Colonic mucosa (tissue), 4 donors: ENCODE data around the gene HS3ST3A1. TPM values are rescaled to one million over a fixed set of nuclear protein-coding genes. Genes with fewer than 3 reads are reported as not detected.

Experiments
- DNase-seq: peaks from one replicate; pipeline ENCODE4 v3.0.0-alpha.2; 2020
- H3K27ac ChIP-seq: fragments of 200-600 bp; one replicate; pipeline ENCODE4 v1.8.0; 2021
- H3K27me3 ChIP-seq: fragments of 200-600 bp; one replicate; pipeline ENCODE4 v1.8.0; 2021
- H3K36me3 ChIP-seq: fragments of 200-600 bp; one replicate; pipeline ENCODE4 v1.8.0; 2021
- H3K4me1 ChIP-seq: fragments of 200-600 bp; one replicate; pipeline ENCODE4 v1.8.0; 2021; ENCODE audit warnings: mild to moderate bottlenecking
- H3K4me3 ChIP-seq: fragments of 200-600 bp; one replicate; pipeline ENCODE4 v1.8.0; 2021
- H3K9ac ChIP-seq, 2 donors: one replicate each; pipeline ENCODE4 v1.7.0; 2013; ENCODE audit warnings: control low read depth in 2 of 2, low read depth in 2 of 2, low read length in 2 of 2
- H3K9me3 ChIP-seq: fragments of 200-600 bp; one replicate; pipeline ENCODE4 v1.8.0; 2021
- intact Hi-C: fragments of 100-400 bp; cut with DNase I; formaldehyde crosslinking; loops from one replicate; pipeline ENCODE4 v1.14.1; 2022
- total RNA-seq, 2 donors: library from RNA; stranded (reverse); fragmentation: NEBNext Ultra II Directional in 1 of 2; extraction: Animal tissue kit (Norgen Biotek cat#: 25700) in 1 of 2; gene quantifications; one replicate each; pipeline ENCODE4 v1.2.1, GENCODE V29; 2021
- TF ChIP-seq, protein P1 (sequence below): fragments of 200-600 bp; IDR thresholded peaks from one replicate; pipeline ENCODE4 v1.8.0; 2022; ENCODE audit warnings: antibody characterized with exemption, mild to moderate bottlenecking
- donor health status: healthy.
- donor health status: DM: no; HTN: no; CAD: no.
- donor health status: DM: no; HTN: no; CAD: no.

The HS3ST3A1 gene
- total RNA-seq, 2 donors from 2014 or later = 0.48 to 0.91 TPM

- Histone ChIP-seq H3K4me3 (no peak overlapping the region), H3K9me3 (no peaks in the 10 kb centered on the region), H3K4me1 (no peaks in the 10 kb centered on the region), H3K36me3 (no peaks in the 10 kb centered on the region), H3K9ac (no peak overlapping the region), H3K27me3 (no peaks in the 10 kb centered on the region), H3K27ac (no peak overlapping the region)
- TF ChIP-seq, protein P1, sequence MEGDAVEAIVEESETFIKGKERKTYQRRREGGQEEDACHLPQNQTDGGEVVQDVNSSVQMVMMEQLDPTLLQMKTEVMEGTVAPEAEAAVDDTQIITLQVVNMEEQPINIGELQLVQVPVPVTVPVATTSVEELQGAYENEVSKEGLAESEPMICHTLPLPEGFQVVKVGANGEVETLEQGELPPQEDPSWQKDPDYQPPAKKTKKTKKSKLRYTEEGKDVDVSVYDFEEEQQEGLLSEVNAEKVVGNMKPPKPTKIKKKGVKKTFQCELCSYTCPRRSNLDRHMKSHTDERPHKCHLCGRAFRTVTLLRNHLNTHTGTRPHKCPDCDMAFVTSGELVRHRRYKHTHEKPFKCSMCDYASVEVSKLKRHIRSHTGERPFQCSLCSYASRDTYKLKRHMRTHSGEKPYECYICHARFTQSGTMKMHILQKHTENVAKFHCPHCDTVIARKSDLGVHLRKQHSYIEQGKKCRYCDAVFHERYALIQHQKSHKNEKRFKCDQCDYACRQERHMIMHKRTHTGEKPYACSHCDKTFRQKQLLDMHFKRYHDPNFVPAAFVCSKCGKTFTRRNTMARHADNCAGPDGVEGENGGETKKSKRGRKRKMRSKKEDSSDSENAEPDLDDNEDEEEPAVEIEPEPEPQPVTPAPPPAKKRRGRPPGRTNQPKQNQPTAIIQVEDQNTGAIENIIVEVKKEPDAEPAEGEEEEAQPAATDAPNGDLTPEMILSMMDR = no peak
- no peak for DNase-seq
- intact Hi-C loops = no loop called here
These were observed 8.2 kb upstream of the HS3ST3A1 start for GRCh38 chr17:13609941-13610340.

DNA sequence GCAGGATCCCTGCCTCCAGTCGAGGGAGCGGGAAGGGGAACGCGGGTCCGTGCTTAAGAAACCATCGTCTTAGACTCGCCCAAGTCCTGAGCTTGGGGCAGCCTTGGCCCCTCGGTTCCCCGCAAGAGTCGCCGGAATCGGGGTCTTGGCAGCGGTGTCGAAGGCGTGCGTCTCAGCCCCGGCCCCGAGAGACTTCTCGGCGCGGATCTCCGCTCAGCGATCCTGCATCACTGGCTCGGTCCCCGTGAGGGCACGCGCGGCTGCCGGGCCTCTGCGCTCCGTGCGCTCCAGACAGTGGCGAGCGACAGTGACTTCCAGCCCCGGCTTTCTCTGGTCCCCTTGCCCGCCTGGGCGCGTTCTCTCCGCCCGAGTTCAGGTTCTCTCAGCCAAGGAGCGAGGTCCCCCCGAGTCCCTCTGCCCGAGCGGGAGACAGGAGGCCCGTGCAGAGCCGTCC is 380 bp downstream of the HS3ST3A1 start:
- Histone ChIP-seq H3K27me3 (peaks cover 27% of the 10 kb centered on the region), H3K36me3 (no peaks in the 10 kb centered on the region), H3K27ac (no peak overlapping the region), H3K9ac (peak overlapping the region in 1 of 2 donors; percentile 12), H3K4me3 (peak overlapping the region; percentile 25), H3K4me1 (no peaks in the 10 kb centered on the region), H3K9me3 (no peaks in the 10 kb centered on the region)
- no peak for DNase-seq
- TF ChIP-seq, protein P1 = no peak
- intact Hi-C loops = no loop called here

DNA sequence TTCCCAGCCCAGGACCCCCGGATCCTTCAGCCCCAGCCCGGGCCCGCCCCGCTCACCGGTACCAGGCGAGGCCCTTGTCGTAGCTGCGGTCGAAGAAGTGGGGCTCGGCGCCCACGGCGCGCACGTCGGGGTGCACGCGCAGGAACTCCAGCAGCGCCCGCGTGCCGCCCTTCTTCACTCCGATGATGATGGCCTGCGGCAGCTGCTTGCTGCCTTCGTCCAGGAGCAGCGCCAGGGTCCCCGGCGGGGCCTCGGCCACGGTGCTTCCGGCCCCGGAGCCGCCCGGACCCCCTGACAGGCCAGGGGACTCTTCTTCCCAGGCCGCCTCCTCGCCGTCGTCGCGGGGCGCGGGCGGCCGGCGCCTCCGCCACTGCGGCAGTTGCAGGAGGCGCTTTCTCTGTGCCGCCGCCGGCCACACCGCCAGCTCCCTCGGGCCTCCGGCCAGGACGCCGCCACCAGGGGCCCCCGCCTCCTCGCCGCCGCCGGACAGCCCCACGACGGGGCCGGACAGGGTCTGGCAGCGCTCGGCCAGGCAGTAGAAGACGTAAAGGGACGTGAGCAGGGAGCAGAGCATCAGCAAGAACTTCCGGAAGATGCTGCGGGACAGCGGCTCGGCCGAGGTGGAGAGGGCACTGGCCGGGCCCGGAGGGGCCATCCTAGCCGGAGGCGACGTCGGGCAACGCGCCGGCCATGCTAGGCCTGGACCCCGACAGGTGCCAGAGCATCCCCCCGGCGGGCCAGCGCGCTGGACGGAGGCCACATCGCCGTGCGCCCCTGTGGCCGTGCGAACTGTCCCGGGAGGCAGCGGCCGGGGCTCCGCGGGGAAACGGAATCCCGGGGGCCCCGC is 1.0 kb downstream of the HS3ST3A1 start:
- H3K9me3 ChIP-seq = no peaks in the 10 kb centered on the region
- H3K4me3 ChIP-seq = peak overlapping the region; percentile 25
- intact Hi-C loops = no loop called here
- TF ChIP-seq, protein P1 = no peak
- no peaks in the 10 kb centered on the region for H3K4me1 ChIP-seq
- DNase-seq = no peak
- H3K27ac ChIP-seq = no peak overlapping the region
- peak overlapping the region in 1 of 2 donors; percentile 35 for H3K9ac ChIP-seq
- H3K27me3 ChIP-seq = peaks cover 27% of the 10 kb centered on the region
- no peaks in the 10 kb centered on the region for H3K36me3 ChIP-seq

DNA sequence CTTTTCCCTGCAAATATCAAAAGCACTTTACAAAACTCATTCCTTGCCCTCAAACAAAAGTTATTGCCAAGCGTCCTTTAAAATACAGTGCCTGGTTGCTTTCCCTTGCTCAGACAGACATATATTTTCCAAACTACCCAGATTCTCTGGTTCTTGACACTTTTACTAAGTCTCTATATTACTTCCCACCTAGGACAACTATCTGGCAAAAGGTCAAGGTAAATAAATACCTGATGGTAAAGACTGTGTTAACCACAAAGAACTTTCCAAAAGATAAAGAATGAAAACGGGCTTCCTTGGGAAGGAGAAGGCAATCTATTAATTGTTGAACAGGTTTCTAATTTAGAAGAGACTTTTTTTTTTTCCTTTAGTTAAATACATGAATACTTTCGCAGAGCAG is 1.9 kb downstream of the HS3ST3A1 start:
- Histone ChIP-seq H3K9ac (no peak overlapping the region), H3K4me3 (peak overlapping the region; percentile 25)
- intact Hi-C loops = loop anchor here (5.0 kb wide), 3 partner anchors 263 to 1327 kb away; no protein-coding TSS in a partner anchor

GRCh38 chr17:13599168-13599577 is 2.6 kb downstream of the HS3ST3A1 start:
- H3K27me3 ChIP-seq = peaks cover 27% of the 10 kb centered on the region
- no peaks in the 10 kb centered on the region for H3K9me3 ChIP-seq
- no peaks in the 10 kb centered on the region for H3K36me3 ChIP-seq
- H3K4me1 ChIP-seq = no peaks in the 10 kb centered on the region
- DNase-seq = no peak
- no peak overlapping the region for H3K9ac ChIP-seq
- TF ChIP-seq, protein P1 = no peak
- intact Hi-C loops = loop anchor here (5.0 kb wide), 3 partner anchors 262 to 1328 kb away; no protein-coding TSS in a partner anchor
- H3K27ac ChIP-seq = no peak overlapping the region
- H3K4me3 ChIP-seq = no peak overlapping the region

More for the DNA sequence above, 1.9 kb downstream of the HS3ST3A1 start:
- peaks cover 27% of the 10 kb centered on the region for H3K27me3 ChIP-seq
- H3K4me1 ChIP-seq = no peaks in the 10 kb centered on the region
- DNase-seq = no peak
- H3K27ac ChIP-seq = no peak overlapping the region
- TF ChIP-seq, protein P1 = no peak
- no peaks in the 10 kb centered on the region for H3K36me3 ChIP-seq
- H3K9me3 ChIP-seq = no peaks in the 10 kb centered on the region
